Measurements from ENCODE around the gene POLR2A. TPM values are rescaled to one million over a fixed set of nuclear protein-coding genes. Genes with fewer than 3 reads are reported as not detected.

Gene POLR2A
- total RNA-seq, 1 donor from 2014 or later = 151 TPM

GRCh38 chr17:7490144-7490543 lies 6.0 kb downstream of the POLR2A start:
- H3K4me1 Mint-ChIP-seq (ENCODE audit: low read depth, unreplicated experiment) = peaks cover 35% of the 10 kb centered on the region
- H3K27ac ChIP-seq (ENCODE audit: low read depth, low read length) = no peak overlapping the region

GRCh38 chr17:7491583-7491982 lies 7.4 kb downstream of the POLR2A start:
- H3K9ac ChIP-seq (ENCODE audit: low read length) = no peak overlapping the region
- H3K4me3 ChIP-seq (ENCODE audit: insufficient read depth, low read depth, low read length) = no peak overlapping the region
- Mint-ChIP-seq H3K27me3 (ENCODE audit: low read depth, unreplicated experiment) (no peaks in the 10 kb centered on the region), H3K4me1 (ENCODE audit: low read depth, unreplicated experiment) (peaks cover 29% of the 10 kb centered on the region), H3K9me3 (ENCODE audit: unreplicated experiment) (no peaks in the 10 kb centered on the region), H3K4me3 (ENCODE audit: unreplicated experiment) (peak overlapping the region; percentile 25), H3K36me3 (ENCODE audit: low read depth, unreplicated experiment) (peaks cover 12% of the 10 kb centered on the region), H3K27ac (ENCODE audit: unreplicated experiment) (no peak overlapping the region)
- no peaks in the 10 kb centered on the region for H3K27me3 ChIP-seq (ENCODE audit: insufficient read depth, low read length)
- no peaks in the 10 kb centered on the region for H3K9me3 ChIP-seq (ENCODE audit: insufficient read depth, low read depth, low read length)
- H3K36me3 ChIP-seq (ENCODE audit: insufficient read depth, low read length) = peaks cover 18% of the 10 kb centered on the region
- DNase-seq (ENCODE audit: low read depth) (no peak), FAIRE-seq (no peak)
- H3K4me2 ChIP-seq (ENCODE audit: low read length) = no peak overlapping the region
- peaks cover 4% of the 10 kb centered on the region for H3K4me1 ChIP-seq (ENCODE audit: insufficient read depth, low read length)
- TF ChIP-seq CTCF (IDR thresholded peaks at IDR 0.05; ENCODE audit: insufficient read depth, low read depth, low read length) (no peak), EZH2 (IDR thresholded peaks at IDR 0.05; ENCODE audit: insufficient read depth, low read length) (no peak)
- no peak overlapping the region for H3K27ac ChIP-seq (ENCODE audit: low read depth, low read length)
- peaks cover 99% of the 10 kb centered on the region for H3K79me2 ChIP-seq (ENCODE audit: insufficient read depth, low read length)
- no peak overlapping the region for H2AFZ ChIP-seq (ENCODE audit: low read depth, low read length)
- peaks cover 98% of the 10 kb centered on the region for H4K20me1 ChIP-seq (ENCODE audit: insufficient read depth, low read length)

More at GRCh38 chr17:7490144-7490543, 6.0 kb downstream of the POLR2A start:
- no peak for DNase-seq (ENCODE audit: low read depth)
- Histone ChIP-seq H3K9me3 (ENCODE audit: insufficient read depth, low read depth, low read length) (no peaks in the 10 kb centered on the region), H2AFZ (ENCODE audit: low read depth, low read length) (no peak overlapping the region), H3K4me3 (ENCODE audit: insufficient read depth, low read depth, low read length) (no peak overlapping the region), H3K4me2 (ENCODE audit: low read length) (no peak overlapping the region), H4K20me1 (ENCODE audit: insufficient read depth, low read length) (peaks cover 96% of the 10 kb centered on the region), H3K79me2 (ENCODE audit: insufficient read depth, low read length) (peaks cover 99% of the 10 kb centered on the region), H3K9ac (ENCODE audit: low read length) (no peak overlapping the region), H3K36me3 (ENCODE audit: insufficient read depth, low read length) (peaks cover 9% of the 10 kb centered on the region), H3K4me1 (ENCODE audit: insufficient read depth, low read length) (peaks cover 14% of the 10 kb centered on the region), H3K27me3 (ENCODE audit: insufficient read depth, low read length) (no peaks in the 10 kb centered on the region)
- Mint-ChIP-seq H3K27me3 (ENCODE audit: low read depth, unreplicated experiment) (no peaks in the 10 kb centered on the region), H3K36me3 (ENCODE audit: low read depth, unreplicated experiment) (peaks cover 10% of the 10 kb centered on the region), H3K4me3 (ENCODE audit: unreplicated experiment) (peak overlapping the region; percentile 52), H3K27ac (ENCODE audit: unreplicated experiment) (no peak overlapping the region), H3K9me3 (ENCODE audit: unreplicated experiment) (no peaks in the 10 kb centered on the region)
- TF ChIP-seq CTCF (IDR thresholded peaks at IDR 0.05; ENCODE audit: insufficient read depth, low read depth, low read length) (no peak), EZH2 (IDR thresholded peaks at IDR 0.05; ENCODE audit: insufficient read depth, low read length) (no peak)
- FAIRE-seq = no peak

GRCh38 chr17:7493941-7494340 lies 9.8 kb downstream of the POLR2A start:
- no peak for TF ChIP-seq EZH2 (IDR thresholded peaks at IDR 0.05; ENCODE audit: insufficient read depth, low read length)
- TF ChIP-seq CTCF (IDR thresholded peaks at IDR 0.05; ENCODE audit: insufficient read depth, low read depth, low read length) = no peak
- no peak overlapping the region for H3K9ac ChIP-seq (ENCODE audit: low read length)
- no peaks in the 10 kb centered on the region for H3K9me3 ChIP-seq (ENCODE audit: insufficient read depth, low read depth, low read length)
- no peak for DNase-seq (ENCODE audit: low read depth)
- H2AFZ ChIP-seq (ENCODE audit: low read depth, low read length) = no peak overlapping the region
- no peaks in the 10 kb centered on the region for H3K9me3 Mint-ChIP-seq (ENCODE audit: unreplicated experiment)
- H3K4me3 ChIP-seq (ENCODE audit: insufficient read depth, low read depth, low read length) = no peak overlapping the region
- H3K79me2 ChIP-seq (ENCODE audit: insufficient read depth, low read length) = peaks cover 94% of the 10 kb centered on the region
- no peaks in the 10 kb centered on the region for H3K4me1 ChIP-seq (ENCODE audit: insufficient read depth, low read length)
- peaks cover 15% of the 10 kb centered on the region for H3K4me1 Mint-ChIP-seq (ENCODE audit: low read depth, unreplicated experiment)
- no peak for FAIRE-seq
- H3K27me3 ChIP-seq (ENCODE audit: insufficient read depth, low read length) = no peaks in the 10 kb centered on the region
- H3K4me3 Mint-ChIP-seq (ENCODE audit: unreplicated experiment) = no peak overlapping the region
- peaks cover 29% of the 10 kb centered on the region for H3K36me3 Mint-ChIP-seq (ENCODE audit: low read depth, unreplicated experiment)
- peaks cover 97% of the 10 kb centered on the region for H4K20me1 ChIP-seq (ENCODE audit: insufficient read depth, low read length)
- no peak overlapping the region for H3K27ac ChIP-seq (ENCODE audit: low read depth, low read length)
- no peaks in the 10 kb centered on the region for H3K27me3 Mint-ChIP-seq (ENCODE audit: low read depth, unreplicated experiment)
- no peak overlapping the region for H3K27ac Mint-ChIP-seq (ENCODE audit: unreplicated experiment)
- no peak overlapping the region for H3K4me2 ChIP-seq (ENCODE audit: low read length)
- H3K36me3 ChIP-seq (ENCODE audit: insufficient read depth, low read length) = peaks cover 38% of the 10 kb centered on the region

All from astrocyte (in vitro differentiated cells and primary cell).